ENCODE data around the gene SNRK. TPM values are rescaled to one million over a fixed set of nuclear protein-coding genes. Genes with fewer than 3 reads are reported as not detected.
A peak's percentile ranks its signal among the peaks of the same experiment; 100 is the strongest.

SNRK gene
- total RNA-seq, 5 donors from 2014 or later (not counting 1 experiment from before 2014, with no cell fraction given) = 88.1 to 165 (median 107) TPM

DNA sequence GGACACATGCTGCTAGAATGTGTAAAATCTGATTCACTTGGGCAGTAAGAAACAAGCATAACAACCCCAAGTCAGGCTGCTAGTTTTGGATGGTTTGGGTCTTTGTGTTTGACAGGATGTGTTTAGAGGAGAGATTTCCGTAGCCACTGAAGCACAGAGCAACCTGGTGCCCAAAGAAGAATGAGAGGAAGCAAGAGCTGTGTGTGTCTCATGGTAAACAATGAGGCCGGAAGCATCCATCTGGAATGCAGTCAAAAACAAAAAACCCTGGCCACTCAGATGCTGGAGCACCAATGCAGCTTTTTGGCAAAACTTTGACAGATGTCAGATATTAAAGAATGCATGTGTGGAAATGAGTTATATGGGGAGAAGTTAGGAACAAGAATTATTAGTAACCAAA lies 39.4 kb upstream of the SNRK start:
- CTCF ChIA-PET = no interaction called here
- Histone ChIP-seq H3K27me3 (replicated peaks in 1 of 2; ENCODE audit: control insufficient read depth in 2 of 2, extremely low read depth in 1 of 2, insufficient read depth in 2 of 2, low read length in 1 of 2) (no peaks in the 10 kb centered on the region), H3K27ac (ENCODE audit: low read length) (peak overlapping the region; percentile 62), H3K4me3 (ENCODE audit: control insufficient read depth in 1 of 2, extremely low read depth in 1 of 2, low read length in 1 of 2) (no peak overlapping the region), H3K36me3 (ENCODE audit: control insufficient read depth in 2 of 2, extremely low read depth in 1 of 2, insufficient read depth in 1 of 2, low read length in 1 of 2) (no peaks in the 10 kb centered on the region), H3K9me3 (no peaks in the 10 kb centered on the region), H3K4me1 (ENCODE audit: control insufficient read depth in 1 of 2, extremely low read depth in 1 of 2, insufficient read depth in 2 of 2, low read length in 2 of 2) (peaks cover 40% of the 10 kb centered on the region in 2 experiments)
- whole genome bisulfite sequencing (ENCODE audit: insufficient coverage) = 13% methylated on average over 1 of the region's 2 CpGs
- peak overlapping the region in 1 of 3 donors; percentile 53 for H3K4me3 Mint-ChIP-seq
- peak; percentile 84 to 94 (median 90) for ATAC-seq (replicated peaks in 1 of 4)
- peak overlapping the region; percentile 87 to 95 for H3K27ac Mint-ChIP-seq
- peaks cover 55 to 63% (median 59%) of the 10 kb centered on the region in 3 donors for H3K4me1 Mint-ChIP-seq
- peaks cover 0 to 10% (median 0%) of the 10 kb centered on the region in 3 donors for H3K9me3 Mint-ChIP-seq
- peak in 15 of 35 experiments; percentile 2 to 48 (median 15) for DNase-seq
- H3K27me3 Mint-ChIP-seq = no peaks in the 10 kb centered on the region
- POLR2A ChIA-PET = no interaction called here
- H3K36me3 Mint-ChIP-seq = no peaks in the 10 kb centered on the region

DNA sequence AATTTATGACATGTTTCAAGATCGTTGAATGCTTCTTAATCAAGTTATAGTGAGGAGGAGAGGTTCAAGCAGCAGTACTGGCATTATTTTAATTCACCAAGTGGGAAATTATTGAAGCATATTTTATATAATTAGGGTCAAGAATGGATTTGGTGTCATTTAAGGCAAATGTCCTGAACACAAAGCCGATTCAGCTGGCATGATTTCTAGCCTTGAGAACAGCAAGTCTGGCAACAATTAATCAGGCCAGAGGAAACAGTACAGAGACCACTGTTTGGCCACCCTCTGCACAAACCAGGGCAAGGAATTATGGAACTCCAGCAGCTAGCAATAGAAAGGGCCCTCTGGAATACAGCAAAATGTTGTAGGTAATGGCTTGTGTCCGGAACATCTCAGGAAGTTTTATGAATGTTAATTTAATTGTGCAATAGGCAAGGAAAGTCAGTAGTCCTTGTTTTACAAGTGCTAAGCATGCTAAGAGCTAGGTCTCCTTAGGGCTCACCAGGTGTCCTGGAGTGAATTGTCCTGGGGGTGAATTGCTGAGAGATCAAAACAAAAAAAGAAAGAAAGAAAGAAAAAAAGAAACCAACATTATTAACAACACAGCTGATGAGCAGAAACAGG lies 38.7 kb upstream of the SNRK start:
- no peak overlapping the region for H3K4me3 ChIP-seq (ENCODE audit: control insufficient read depth in 1 of 2, extremely low read depth in 1 of 2, low read length in 1 of 2)
- no peaks in the 10 kb centered on the region for H3K36me3 ChIP-seq (ENCODE audit: control insufficient read depth in 2 of 2, extremely low read depth in 1 of 2, insufficient read depth in 1 of 2, low read length in 1 of 2)
- WGBS (ENCODE audit: insufficient coverage) = 85% methylated on average over 2 of the region's 3 CpGs
- no peak overlapping the region for H3K27ac ChIP-seq (ENCODE audit: low read length)
- H3K4me1 Mint-ChIP-seq = peaks cover 55 to 62% (median 59%) of the 10 kb centered on the region in 3 donors
- DNase-seq (no peak), ATAC-seq (replicated peaks in 1 of 4) (no peak)
- H3K27ac Mint-ChIP-seq = peak overlapping the region; percentile 87 to 95
- ChIA-PET CTCF (no interaction called here), POLR2A (no interaction called here)
- no peaks in the 10 kb centered on the region for H3K36me3 Mint-ChIP-seq
- H3K27me3 Mint-ChIP-seq = no peaks in the 10 kb centered on the region
- no peaks in the 10 kb centered on the region for H3K27me3 ChIP-seq (replicated peaks in 1 of 2; ENCODE audit: control insufficient read depth in 2 of 2, extremely low read depth in 1 of 2, insufficient read depth in 2 of 2, low read length in 1 of 2)
- H3K9me3 Mint-ChIP-seq = peaks cover 0 to 10% (median 0%) of the 10 kb centered on the region in 3 donors
- H3K4me3 Mint-ChIP-seq = peak overlapping the region in 1 of 3 donors; percentile 53
- peaks cover 39 to 40% of the 10 kb centered on the region in 2 experiments for H3K4me1 ChIP-seq (ENCODE audit: control insufficient read depth in 1 of 2, extremely low read depth in 1 of 2, insufficient read depth in 2 of 2, low read length in 2 of 2)
- H3K9me3 ChIP-seq = no peaks in the 10 kb centered on the region

DNA sequence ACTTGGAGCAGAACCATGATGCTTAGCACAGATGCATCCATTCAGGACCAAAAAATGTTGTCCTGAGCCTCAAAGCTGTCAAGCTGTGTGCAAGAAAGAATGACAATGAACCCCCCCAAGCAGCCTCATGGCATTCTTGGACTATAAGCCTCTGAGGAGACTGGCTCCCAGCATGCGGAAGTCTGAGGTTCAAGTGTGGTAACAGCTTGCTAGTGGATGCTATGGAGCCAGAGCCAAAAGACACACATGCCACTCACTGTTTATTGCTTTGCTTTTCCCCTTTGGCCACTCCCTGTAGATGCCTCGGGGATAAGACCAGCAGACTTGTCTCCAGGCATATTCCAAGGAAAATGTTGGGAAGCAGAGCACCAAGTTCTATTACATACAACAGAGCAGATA lies 38.2 kb upstream of the SNRK start:
- Histone ChIP-seq H3K4me1 (ENCODE audit: control insufficient read depth in 1 of 2, extremely low read depth in 1 of 2, insufficient read depth in 2 of 2, low read length in 2 of 2) (peaks cover 35 to 38% of the 10 kb centered on the region in 2 experiments), H3K36me3 (ENCODE audit: control insufficient read depth in 2 of 2, extremely low read depth in 1 of 2, insufficient read depth in 1 of 2, low read length in 1 of 2) (no peaks in the 10 kb centered on the region), H3K4me3 (ENCODE audit: control insufficient read depth in 1 of 2, extremely low read depth in 1 of 2, low read length in 1 of 2) (no peak overlapping the region), H3K27ac (ENCODE audit: low read length) (no peak overlapping the region), H3K9me3 (no peaks in the 10 kb centered on the region), H3K27me3 (replicated peaks in 1 of 2; ENCODE audit: control insufficient read depth in 2 of 2, extremely low read depth in 1 of 2, insufficient read depth in 2 of 2, low read length in 1 of 2) (no peaks in the 10 kb centered on the region)
- peak overlapping the region in 1 of 2 donors; percentile 95 for H3K27ac Mint-ChIP-seq
- 50% methylated on average over 1 of the region's 2 CpGs for WGBS (ENCODE audit: insufficient coverage)
- H3K4me3 Mint-ChIP-seq = no peak overlapping the region
- ATAC-seq (replicated peaks in 1 of 4) = no peak
- ChIA-PET CTCF (no interaction called here), POLR2A (no interaction called here)
- H3K36me3 Mint-ChIP-seq = no peaks in the 10 kb centered on the region
- no peak for DNase-seq
- no peaks in the 10 kb centered on the region for H3K27me3 Mint-ChIP-seq
- H3K4me1 Mint-ChIP-seq = peaks cover 54 to 57% (median 55%) of the 10 kb centered on the region in 3 donors
- peaks cover 0 to 10% (median 0%) of the 10 kb centered on the region in 3 donors for H3K9me3 Mint-ChIP-seq

DNA sequence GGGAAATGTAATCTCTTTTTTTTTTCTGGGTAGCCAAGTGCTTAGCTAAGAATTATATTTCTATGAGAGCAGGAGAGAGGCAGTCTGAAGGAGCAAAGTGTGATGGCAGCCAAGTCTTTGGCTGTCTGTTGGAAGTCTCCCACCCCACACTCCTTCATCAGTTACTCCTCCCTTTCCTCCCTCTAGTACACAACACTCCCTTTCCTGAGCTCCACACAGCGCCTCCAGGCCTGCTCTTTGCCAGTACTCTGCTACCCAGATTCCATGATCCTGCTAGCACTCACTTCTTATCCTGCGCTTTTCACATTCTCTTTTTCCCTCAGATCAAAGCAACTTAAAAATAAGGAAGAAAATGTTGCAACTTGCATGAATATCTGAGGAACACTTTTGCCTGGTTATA lies 37.4 kb upstream of the SNRK start:
- H3K36me3 ChIP-seq (ENCODE audit: control insufficient read depth in 2 of 2, extremely low read depth in 1 of 2, insufficient read depth in 1 of 2, low read length in 1 of 2) = no peaks in the 10 kb centered on the region
- Mint-ChIP-seq H3K27ac (no peak overlapping the region), H3K4me3 (no peak overlapping the region), H3K4me1 (peaks cover 46 to 50% (median 49%) of the 10 kb centered on the region in 3 donors), H3K9me3 (peaks cover 0 to 8% (median 0%) of the 10 kb centered on the region in 3 donors), H3K27me3 (no peaks in the 10 kb centered on the region), H3K36me3 (no peaks in the 10 kb centered on the region)
- H3K27me3 ChIP-seq (replicated peaks in 1 of 2; ENCODE audit: control insufficient read depth in 2 of 2, extremely low read depth in 1 of 2, insufficient read depth in 2 of 2, low read length in 1 of 2) = no peaks in the 10 kb centered on the region
- no peaks in the 10 kb centered on the region for H3K9me3 ChIP-seq
- ATAC-seq (replicated peaks in 1 of 4) (no peak), DNase-seq (no peak)
- H3K4me3 ChIP-seq (ENCODE audit: control insufficient read depth in 1 of 2, extremely low read depth in 1 of 2, low read length in 1 of 2) = no peak overlapping the region
- CTCF ChIA-PET = no interaction called here
- H3K27ac ChIP-seq (ENCODE audit: low read length) = no peak overlapping the region
- WGBS (ENCODE audit: insufficient coverage) = 100% methylated on average over 1 of the region's 2 CpGs
- H3K4me1 ChIP-seq (ENCODE audit: control insufficient read depth in 1 of 2, extremely low read depth in 1 of 2, insufficient read depth in 2 of 2, low read length in 2 of 2) = peaks cover 27 to 33% of the 10 kb centered on the region in 2 experiments
- POLR2A ChIA-PET = no interaction called here

DNA sequence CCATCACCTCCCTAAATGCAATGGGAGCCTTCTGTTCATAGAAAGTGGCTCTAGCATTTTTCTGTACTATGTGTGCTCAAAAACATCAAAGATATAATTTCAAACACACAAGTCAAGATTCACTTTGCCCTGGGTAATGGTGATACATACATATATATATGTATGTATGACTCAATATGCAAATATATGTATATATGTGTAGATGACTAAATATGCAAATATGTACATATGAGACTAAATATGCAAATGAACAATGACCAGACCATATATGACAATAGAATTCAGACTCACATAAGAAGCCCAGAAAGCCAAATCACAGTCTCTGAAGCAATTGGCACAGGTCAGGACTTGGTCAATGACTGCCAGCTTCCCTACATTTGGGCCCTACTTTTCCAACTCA lies 36.9 kb upstream of the SNRK start:
- no peak overlapping the region for H3K4me3 Mint-ChIP-seq
- peaks cover 42 to 46% (median 44%) of the 10 kb centered on the region in 3 donors for H3K4me1 Mint-ChIP-seq
- H3K36me3 ChIP-seq (ENCODE audit: control insufficient read depth in 2 of 2, extremely low read depth in 1 of 2, insufficient read depth in 1 of 2, low read length in 1 of 2) = no peaks in the 10 kb centered on the region
- DNase-seq (no peak), ATAC-seq (replicated peaks in 1 of 4) (no peak)
- H3K27ac Mint-ChIP-seq = no peak overlapping the region
- no peaks in the 10 kb centered on the region for H3K27me3 Mint-ChIP-seq
- H3K36me3 Mint-ChIP-seq = no peaks in the 10 kb centered on the region
- ChIA-PET POLR2A (no interaction called here), CTCF (no interaction called here)
- peaks cover 0 to 4% (median 0%) of the 10 kb centered on the region in 3 donors for H3K9me3 Mint-ChIP-seq
- no peaks in the 10 kb centered on the region for H3K27me3 ChIP-seq (replicated peaks in 1 of 2; ENCODE audit: control insufficient read depth in 2 of 2, extremely low read depth in 1 of 2, insufficient read depth in 2 of 2, low read length in 1 of 2)
- no peaks in the 10 kb centered on the region for H3K9me3 ChIP-seq
- H3K4me1 ChIP-seq (ENCODE audit: control insufficient read depth in 1 of 2, extremely low read depth in 1 of 2, insufficient read depth in 2 of 2, low read length in 2 of 2) = peaks cover 24 to 30% of the 10 kb centered on the region in 2 experiments
- no peak overlapping the region for H3K27ac ChIP-seq (ENCODE audit: low read length)
- H3K4me3 ChIP-seq (ENCODE audit: control insufficient read depth in 1 of 2, extremely low read depth in 1 of 2, low read length in 1 of 2) = no peak overlapping the region

DNA sequence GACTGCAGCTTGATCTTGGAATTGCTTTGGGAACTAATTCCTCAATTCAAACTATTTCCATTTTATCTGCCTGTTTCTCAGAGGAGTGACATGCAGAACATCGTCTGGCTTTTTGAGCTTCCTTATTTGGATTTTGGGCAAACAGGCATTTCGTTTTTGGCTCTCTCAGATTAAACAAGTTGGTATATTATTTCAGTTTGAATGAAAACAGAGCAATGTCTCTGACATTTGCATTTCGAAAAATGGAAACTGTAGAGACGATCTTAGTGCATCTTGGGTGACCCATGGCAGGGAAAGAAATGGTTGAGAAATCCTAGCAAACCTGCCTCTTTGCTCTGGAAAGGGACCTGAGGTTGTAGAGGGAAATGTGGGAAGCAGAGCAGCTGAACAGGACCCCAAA lies 33.0 kb upstream of the SNRK start:
- CTCF ChIA-PET = no interaction called here
- 90% methylated on average over 2 of the region's 4 CpGs for WGBS (ENCODE audit: insufficient coverage)

More for the DNA sequence above, 33.0 kb upstream of the SNRK start:
- H3K4me1 ChIP-seq (ENCODE audit: control insufficient read depth in 1 of 2, extremely low read depth in 1 of 2, insufficient read depth in 2 of 2, low read length in 2 of 2) = peaks cover 2 to 20% of the 10 kb centered on the region in 2 experiments
- H3K4me3 Mint-ChIP-seq = no peak overlapping the region
- H3K27me3 Mint-ChIP-seq = no peaks in the 10 kb centered on the region
- no peak overlapping the region for H3K27ac Mint-ChIP-seq
- H3K27ac ChIP-seq (ENCODE audit: low read length) = no peak overlapping the region
- no peaks in the 10 kb centered on the region for H3K36me3 ChIP-seq (ENCODE audit: control insufficient read depth in 2 of 2, extremely low read depth in 1 of 2, insufficient read depth in 1 of 2, low read length in 1 of 2)
- no peaks in the 10 kb centered on the region for H3K9me3 ChIP-seq
- peaks cover 31 to 39% (median 34%) of the 10 kb centered on the region in 3 donors for H3K4me1 Mint-ChIP-seq
- ATAC-seq (replicated peaks in 1 of 4) (no peak), DNase-seq (no peak)
- no peaks in the 10 kb centered on the region for H3K36me3 Mint-ChIP-seq
- H3K27me3 ChIP-seq (replicated peaks in 1 of 2; ENCODE audit: control insufficient read depth in 2 of 2, extremely low read depth in 1 of 2, insufficient read depth in 2 of 2, low read length in 1 of 2) = peaks cover 0 to 4% of the 10 kb centered on the region in 2 experiments
- POLR2A ChIA-PET = no interaction called here
- no peaks in the 10 kb centered on the region for H3K9me3 Mint-ChIP-seq
- no peak overlapping the region for H3K4me3 ChIP-seq (ENCODE audit: control insufficient read depth in 1 of 2, extremely low read depth in 1 of 2, low read length in 1 of 2)
